ENCODE results near the gene ZNF784.

Gene ZNF784

DNA sequence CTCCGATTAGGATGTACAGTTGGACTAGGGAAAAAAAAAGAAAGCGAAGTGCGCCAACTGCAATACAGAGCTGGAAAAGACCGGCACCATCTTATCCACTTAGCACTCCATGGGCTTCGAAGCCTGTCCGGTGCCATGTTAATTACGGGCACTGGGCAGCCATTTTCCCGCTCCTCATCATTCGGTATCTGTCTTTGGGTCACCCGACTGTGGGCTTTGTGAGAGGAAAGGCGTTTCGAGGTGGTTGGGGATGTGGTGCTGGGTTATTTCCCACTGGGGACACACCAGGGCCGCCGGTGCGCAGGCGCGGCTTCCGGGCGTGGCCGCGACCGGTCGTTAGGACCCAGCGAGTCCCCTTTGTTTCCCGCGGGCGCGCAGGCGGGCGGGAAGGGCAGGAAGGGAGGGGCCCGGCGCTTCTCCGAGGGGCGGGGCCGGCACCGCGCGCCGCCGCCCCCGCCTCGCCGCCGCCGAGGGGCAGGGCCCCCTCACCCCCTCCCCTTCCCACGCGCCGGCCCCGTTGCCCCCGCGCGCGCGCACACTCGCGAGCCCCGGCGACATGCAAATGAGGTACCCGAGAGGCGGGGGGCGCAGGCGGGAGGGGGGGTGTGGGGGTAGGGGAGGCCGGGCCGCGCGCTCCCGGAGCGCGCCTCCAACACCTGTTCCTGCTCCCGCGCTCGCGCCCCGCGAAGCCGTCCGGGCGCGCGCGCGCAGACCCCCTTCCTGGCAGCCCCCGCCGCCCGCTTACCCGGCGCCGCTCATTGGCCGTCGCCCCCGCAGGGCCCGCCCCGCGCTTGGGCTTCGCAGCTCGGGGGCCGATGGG lies 24.3 kb downstream of the ZNF784 start, which contains the start of gene ZNF524:
Gene ZNF524 (plus strand): TSS at position 447 of the 820 bp plus-strand sequence. CDS start 1,825 bp downstream, outside the sequence.
- peak within 1 kb of the TSS; percentile 88 for H3K27ac ChIP-seq (ENCODE audit: low read depth, low read length)
- TF ChIP-seq EZH2phosphoT487 (IDR thresholded peaks at IDR 0.05; ENCODE audit: borderline replicate concordance, low read length): no peak
- TF ChIP-seq, protein P1, sequence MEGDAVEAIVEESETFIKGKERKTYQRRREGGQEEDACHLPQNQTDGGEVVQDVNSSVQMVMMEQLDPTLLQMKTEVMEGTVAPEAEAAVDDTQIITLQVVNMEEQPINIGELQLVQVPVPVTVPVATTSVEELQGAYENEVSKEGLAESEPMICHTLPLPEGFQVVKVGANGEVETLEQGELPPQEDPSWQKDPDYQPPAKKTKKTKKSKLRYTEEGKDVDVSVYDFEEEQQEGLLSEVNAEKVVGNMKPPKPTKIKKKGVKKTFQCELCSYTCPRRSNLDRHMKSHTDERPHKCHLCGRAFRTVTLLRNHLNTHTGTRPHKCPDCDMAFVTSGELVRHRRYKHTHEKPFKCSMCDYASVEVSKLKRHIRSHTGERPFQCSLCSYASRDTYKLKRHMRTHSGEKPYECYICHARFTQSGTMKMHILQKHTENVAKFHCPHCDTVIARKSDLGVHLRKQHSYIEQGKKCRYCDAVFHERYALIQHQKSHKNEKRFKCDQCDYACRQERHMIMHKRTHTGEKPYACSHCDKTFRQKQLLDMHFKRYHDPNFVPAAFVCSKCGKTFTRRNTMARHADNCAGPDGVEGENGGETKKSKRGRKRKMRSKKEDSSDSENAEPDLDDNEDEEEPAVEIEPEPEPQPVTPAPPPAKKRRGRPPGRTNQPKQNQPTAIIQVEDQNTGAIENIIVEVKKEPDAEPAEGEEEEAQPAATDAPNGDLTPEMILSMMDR (IDR thresholded peaks at IDR 0.05; ENCODE audit: low read depth, low read length, poor library complexity, severe bottlenecking): no peak
- H3K9me3 ChIP-seq (ENCODE audit: control insufficient read depth, insufficient read depth, low read length): no peaks in the 10 kb centered on the region
- H3K4me3 ChIP-seq (ENCODE audit: low read length): peak within 1 kb of the TSS; percentile 84
- no peaks in the 10 kb centered on the region for H4K20me1 ChIP-seq (ENCODE audit: control insufficient read depth, insufficient read depth, low read depth, low read length)
- H3F3A ChIP-seq (ENCODE audit: control insufficient read depth, insufficient read depth): peaks cover 18% of the 10 kb centered on the region
- no peaks in the 10 kb centered on the region for H3K9me2 ChIP-seq (replicated peaks; ENCODE audit: control insufficient read depth, low read length)
- peaks cover 29% of the 10 kb centered on the region for H3K36me3 ChIP-seq (ENCODE audit: control insufficient read depth, low read length)
- H3K4me2 ChIP-seq (ENCODE audit: low read length): peak within 1 kb of the TSS; percentile 84
- peaks cover 9% of the 10 kb centered on the region for H3K79me2 ChIP-seq (ENCODE audit: control insufficient read depth, low read length)
- no peaks in the 10 kb centered on the region for H3K27me3 ChIP-seq (ENCODE audit: control insufficient read depth, low read length)
- peaks cover 39% of the 10 kb centered on the region for H3K4me1 ChIP-seq (ENCODE audit: control insufficient read depth, low read length)

DNA sequence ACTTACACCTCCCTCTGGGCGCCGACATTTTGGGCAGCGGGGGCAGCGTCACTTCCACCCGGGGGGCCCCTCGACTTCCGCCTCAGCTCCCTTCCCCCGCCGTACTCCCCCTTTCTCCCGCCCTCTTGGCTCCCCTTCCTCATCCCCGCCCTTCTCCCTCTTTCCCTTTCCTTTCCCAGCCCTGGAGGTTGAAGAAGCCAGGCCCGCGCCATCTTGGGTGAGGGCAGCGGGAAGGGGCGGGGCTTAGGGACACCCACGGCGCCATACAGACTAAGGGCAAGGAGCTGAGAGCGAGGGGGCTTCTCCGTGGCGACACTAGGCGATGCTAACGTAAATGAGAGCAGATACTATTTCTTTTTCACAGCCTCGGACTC lies 24.9 kb downstream of the ZNF784 start, which contains the start of gene FIZ1:
Gene FIZ1 (minus strand): TSS at position 50 of the 374 bp plus-strand sequence. CDS start 1,652 bp downstream, outside the sequence.
- Histone ChIP-seq H3K9me3 (ENCODE audit: control insufficient read depth, insufficient read depth, low read length) (no peaks in the 10 kb centered on the region), H3K4me2 (ENCODE audit: low read length) (peak within 1 kb of the TSS; percentile 84), H3K36me3 (ENCODE audit: control insufficient read depth, low read length) (peaks cover 33% of the 10 kb centered on the region), H3K4me3 (ENCODE audit: low read length) (peak within 1 kb of the TSS; percentile 84), H3K27me3 (ENCODE audit: control insufficient read depth, low read length) (no peaks in the 10 kb centered on the region), H3K9me2 (replicated peaks; ENCODE audit: control insufficient read depth, low read length) (no peaks in the 10 kb centered on the region), H4K20me1 (ENCODE audit: control insufficient read depth, insufficient read depth, low read depth, low read length) (no peaks in the 10 kb centered on the region), H3F3A (ENCODE audit: control insufficient read depth, insufficient read depth) (peaks cover 13% of the 10 kb centered on the region), H3K27ac (ENCODE audit: low read depth, low read length) (peak within 1 kb of the TSS; percentile 88), H3K79me2 (ENCODE audit: control insufficient read depth, low read length) (peaks cover 9% of the 10 kb centered on the region), H3K4me1 (ENCODE audit: control insufficient read depth, low read length) (peaks cover 33% of the 10 kb centered on the region)
- TF ChIP-seq, protein P1 (IDR thresholded peaks at IDR 0.05; ENCODE audit: low read depth, low read length, poor library complexity, severe bottlenecking): no peak

DNA sequence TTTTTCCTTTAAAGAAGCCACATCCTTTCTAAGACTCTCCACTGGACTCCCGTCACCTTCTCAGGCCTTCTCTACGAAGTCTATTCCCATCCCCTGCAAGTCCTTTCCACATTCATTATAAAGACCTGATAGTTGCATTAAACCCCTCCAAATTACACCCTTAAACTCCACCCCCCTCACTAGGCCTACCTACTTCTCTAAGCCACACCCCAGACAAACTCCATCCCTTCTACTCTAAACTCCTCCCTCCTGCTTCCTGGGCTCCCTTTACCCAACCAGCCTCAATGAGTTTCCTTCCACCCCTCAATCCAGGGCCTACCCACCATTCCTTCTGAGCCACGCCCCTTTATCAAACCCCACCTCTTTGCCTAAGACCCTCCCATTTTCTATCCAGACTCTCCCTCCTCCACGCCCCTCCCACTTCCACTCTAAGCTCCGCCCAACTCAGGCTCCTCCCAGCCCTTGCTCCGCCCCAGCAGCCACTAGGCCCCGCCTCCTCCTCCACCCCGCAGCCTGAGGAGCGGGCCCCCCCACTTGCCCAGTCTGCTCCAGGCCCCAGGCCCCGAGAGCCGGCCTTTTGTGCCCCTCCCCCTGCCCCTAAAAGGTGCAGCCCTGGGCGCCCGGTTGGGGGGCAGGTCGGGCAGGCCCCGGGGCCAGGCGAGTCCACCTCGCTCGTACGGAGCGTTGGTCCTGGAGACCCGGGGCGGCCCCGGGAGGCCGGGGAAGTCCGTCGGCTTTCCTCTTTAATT lies 25.5 kb downstream of the ZNF784 start:
- Histone ChIP-seq H3K79me2 (ENCODE audit: control insufficient read depth, low read length) (peaks cover 9% of the 10 kb centered on the region), H3K36me3 (ENCODE audit: control insufficient read depth, low read length) (peaks cover 33% of the 10 kb centered on the region)

More for the DNA sequence above, 25.5 kb downstream of the ZNF784 start:
- Histone ChIP-seq H3K9me2 (replicated peaks; ENCODE audit: control insufficient read depth, low read length) (no peaks in the 10 kb centered on the region), H3K4me3 (ENCODE audit: low read length) (peak overlapping the region; percentile 84), H3K27ac (ENCODE audit: low read depth, low read length) (peak overlapping the region; percentile 88), H3F3A (ENCODE audit: control insufficient read depth, insufficient read depth) (peaks cover 11% of the 10 kb centered on the region), H3K9me3 (ENCODE audit: control insufficient read depth, insufficient read depth, low read length) (no peaks in the 10 kb centered on the region), H3K4me2 (ENCODE audit: low read length) (peak overlapping the region; percentile 84), H3K27me3 (ENCODE audit: control insufficient read depth, low read length) (no peaks in the 10 kb centered on the region), H4K20me1 (ENCODE audit: control insufficient read depth, insufficient read depth, low read depth, low read length) (no peaks in the 10 kb centered on the region), H3K4me1 (ENCODE audit: control insufficient read depth, low read length) (peaks cover 28% of the 10 kb centered on the region)
- no peak for TF ChIP-seq EZH2phosphoT487 (IDR thresholded peaks at IDR 0.05; ENCODE audit: borderline replicate concordance, low read length)
- TF ChIP-seq, protein P1 (IDR thresholded peaks at IDR 0.05; ENCODE audit: low read depth, low read length, poor library complexity, severe bottlenecking): no peak

All from DOHH2 (cell line).